CD8-positive, alpha-beta memory T cell (primary cell): Measurements from ENCODE around the gene TRAFD1. TPM values are rescaled to one million over a fixed set of nuclear protein-coding genes. Genes with fewer than 3 reads are reported as not detected.

Source experiments
- CTCF ChIA-PET: fragments of 350-600 bp; sonication (Branson Sonifier 250); formaldehyde crosslinking; loops from one replicate; lab custom pipeline; 2021; ENCODE audit warnings: antibody characterized with exemption; lab: Charles Lee
- POLR2A ChIA-PET: fragments of 350-600 bp; sonication (Branson Sonifier 250); formaldehyde crosslinking; loops from one replicate; lab custom pipeline; 2021; ENCODE audit warnings: antibody characterized with exemption; lab: Charles Lee
- DNase-seq, 5 donors: peaks; one replicate each; pipeline versions ENCODE4 v3.0.0 to v3.0.0-alpha.2; 2020 to 2022; ENCODE audit warnings: mixed read lengths in 1 of 5
- H3K27ac ChIP-seq: one replicate; pipeline ENCODE4 v1.7.0; 2013; ENCODE audit warnings: low read depth, mild to moderate bottlenecking, low read length, moderate library complexity
- H3K27me3 ChIP-seq: 2 replicates; pipeline ENCODE4 v1.7.0; 2013; ENCODE audit warnings: low read length, mild to moderate bottlenecking; ENCODE audit not compliant: insufficient read depth, poor library complexity, severe bottlenecking
- H3K36me3 ChIP-seq: 2 replicates; pipeline ENCODE4 v1.7.0; 2013; ENCODE audit warnings: mild to moderate bottlenecking, low read length, moderate library complexity; ENCODE audit not compliant: insufficient read depth
- H3K4me1 ChIP-seq: 2 replicates; pipeline ENCODE4 v1.7.0; 2013; ENCODE audit warnings: mild to moderate bottlenecking, low read length, moderate library complexity; ENCODE audit not compliant: insufficient read depth
- H3K4me3 ChIP-seq: 2 replicates; pipeline ENCODE4 v1.7.0; 2013; ENCODE audit warnings: mild to moderate bottlenecking, low read length
- H3K9me3 ChIP-seq: 2 replicates; pipeline ENCODE4 v1.7.0; 2013; ENCODE audit warnings: mild to moderate bottlenecking, low read length
- H3K27ac Mint-ChIP-seq, 8 donors: one replicate each; pipeline ENCODE4 v1.8.0; 2020 to 2021; ENCODE audit warnings: mixed read lengths in 8 of 8, mild to moderate bottlenecking in 6 of 8, inconsistent platforms in 3 of 8, moderate library complexity in 3 of 8
- H3K27me3 Mint-ChIP-seq, 2 donors: one replicate each; pipeline ENCODE4 v1.8.0; 2020 to 2021; ENCODE audit warnings: mixed read lengths in 2 of 2, mild to moderate bottlenecking in 1 of 2, moderate library complexity in 1 of 2
- H3K36me3 Mint-ChIP-seq, 3 donors: one replicate each; pipeline ENCODE4 v1.8.0; 2020 to 2021; ENCODE audit warnings: mixed read lengths in 3 of 3, inconsistent platforms in 1 of 3, mild to moderate bottlenecking in 1 of 3
- H3K4me1 Mint-ChIP-seq, 3 donors: one replicate each; pipeline ENCODE4 v1.8.0; 2020 to 2021; ENCODE audit warnings: mixed read lengths in 3 of 3, inconsistent platforms in 1 of 3, mild to moderate bottlenecking in 1 of 3
- H3K4me3 Mint-ChIP-seq, 7 donors: one replicate each; pipeline ENCODE4 v1.8.0; 2020 to 2021; ENCODE audit warnings: mixed read lengths in 7 of 7, mild to moderate bottlenecking in 6 of 7, moderate library complexity in 4 of 7, inconsistent platforms in 2 of 7
- H3K9me3 Mint-ChIP-seq, 5 donors: one replicate each; pipeline ENCODE4 v1.8.0; 2020 to 2022; ENCODE audit warnings: mixed read lengths in 5 of 5, mild to moderate bottlenecking in 3 of 5, moderate library complexity in 2 of 5, inconsistent platforms in 1 of 5
- polyA plus RNA-seq: library from polyadenylated mRNA; unstranded; fragments of 300-500 nt; fragmentation: Illumina TruSeq; gene quantifications from one replicate; pipeline ENCODE4 v1.2.3, GENCODE V29; 2021
- total RNA-seq, 2 experiments: library from RNA; stranded (reverse); gene quantifications; one replicate each; pipeline ENCODE4 v1.2.3, GENCODE V29; 2021

TRAFD1 gene
- total and polyA plus RNA-seq, 3 experiments from 2014 or later = 34.5 to 55.6 (median 34.5) TPM

GRCh38 chr12:112121780-112122565 is 3.4 kb upstream of the TRAFD1 start:
- H3K27ac ChIP-seq = no peak overlapping the region
- H3K4me1 Mint-ChIP-seq = peaks cover 12 to 19% (median 18%) of the 10 kb centered on the region in 3 donors
- H3K27ac Mint-ChIP-seq = peak overlapping the region in 1 of 8 donors; percentile 3
- POLR2A ChIA-PET = interaction anchor here (0.7 kb wide), 1 partner anchor 15 kb away, joined by 4 read pairs; no protein-coding TSS in a partner anchor
- peaks cover 0 to 4% (median 0%) of the 10 kb centered on the region in 3 donors for H3K36me3 Mint-ChIP-seq
- H3K9me3 Mint-ChIP-seq = no peaks in the 10 kb centered on the region
- peaks cover 0 to 12% of the 10 kb centered on the region in 2 donors for H3K27me3 Mint-ChIP-seq
- H3K4me3 Mint-ChIP-seq = no peak overlapping the region
- H3K9me3 ChIP-seq = no peaks in the 10 kb centered on the region
- H3K4me3 ChIP-seq = no peak overlapping the region
- H3K27me3 ChIP-seq = no peaks in the 10 kb centered on the region
- H3K4me1 ChIP-seq = peaks cover 16% of the 10 kb centered on the region
- CTCF ChIA-PET = no interaction called here
- H3K36me3 ChIP-seq = no peaks in the 10 kb centered on the region
- no peak for DNase-seq

- Mint-ChIP-seq H3K4me3 (no peak overlapping the region), H3K9me3 (no peaks in the 10 kb centered on the region), H3K27me3 (peaks cover 0 to 12% of the 10 kb centered on the region in 2 donors), H3K4me1 (peaks cover 18 to 27% (median 25%) of the 10 kb centered on the region in 3 donors), H3K27ac (no peak overlapping the region), H3K36me3 (peaks cover 0 to 6% (median 0%) of the 10 kb centered on the region in 3 donors)
- no peak for DNase-seq
- POLR2A ChIA-PET = no interaction called here
- no peaks in the 10 kb centered on the region for H3K36me3 ChIP-seq
- H3K27ac ChIP-seq = peak overlapping the region; percentile 38
- peaks cover 24% of the 10 kb centered on the region for H3K4me1 ChIP-seq
- H3K27me3 ChIP-seq = no peaks in the 10 kb centered on the region
- H3K4me3 ChIP-seq = no peak overlapping the region
- no peaks in the 10 kb centered on the region for H3K9me3 ChIP-seq
- CTCF ChIA-PET = interaction anchor here (1.2 kb wide), 1 partner anchor 14 kb away, joined by 7 read pairs; no protein-coding TSS in a partner anchor
Observed at GRCh38 chr12:112122823-112123690, 2.3 kb upstream of the TRAFD1 start.

GRCh38 chr12:112124918-112125249 is 476 bp upstream of the TRAFD1 start:
- peak overlapping the region in 6 of 7 donors; percentile 75 to 94 (median 84) for H3K4me3 Mint-ChIP-seq
- H3K36me3 Mint-ChIP-seq = peaks cover 0 to 6% (median 0%) of the 10 kb centered on the region in 3 donors
- peaks cover 42% of the 10 kb centered on the region for H3K4me1 ChIP-seq
- no peak overlapping the region for H3K4me3 ChIP-seq
- H3K9me3 Mint-ChIP-seq = no peaks in the 10 kb centered on the region
- peaks cover 0 to 9% of the 10 kb centered on the region in 2 donors for H3K27me3 Mint-ChIP-seq
- H3K4me1 Mint-ChIP-seq = peaks cover 27 to 44% (median 42%) of the 10 kb centered on the region in 3 donors
- H3K27ac Mint-ChIP-seq = peak overlapping the region in 4 of 8 donors; percentile 21 to 92 (median 76)
- H3K27ac ChIP-seq = no peak overlapping the region
- no peaks in the 10 kb centered on the region for H3K27me3 ChIP-seq
- CTCF ChIA-PET = interaction anchor here (0.9 to 2.9 kb wide), 4 partner anchors 11 to 27 kb away, joined by 3 to 22 read pairs (median 4); partner anchors contain the start of gene NAA25
- H3K36me3 ChIP-seq = no peaks in the 10 kb centered on the region
- POLR2A ChIA-PET = interaction anchor here (0.6 to 2.3 kb wide), 6 partner anchors 16 to 283 kb away, joined by 3 to 23 read pairs (median 4); partner anchors contain the start of genes ERP29, MAPKAPK5, NAA25 and TMEM116
- no peak for DNase-seq
- no peaks in the 10 kb centered on the region for H3K9me3 ChIP-seq

- peaks cover 51% of the 10 kb centered on the region for H3K4me1 ChIP-seq
- peak overlapping the region; percentile 75 to 94 (median 84) for H3K4me3 Mint-ChIP-seq
- peak overlapping the region; percentile 62 to 97 (median 83) for H3K27ac Mint-ChIP-seq
- ChIA-PET CTCF (interaction anchor here (1.4 to 2.9 kb wide), 5 partner anchors 14 to 43 kb away, joined by 3 to 22 read pairs (median 5); partner anchors contain the start of gene NAA25), POLR2A (interaction anchor here (0.6 to 2.3 kb wide), 6 partner anchors 17 to 284 kb away, joined by 3 to 23 read pairs (median 4); partner anchors contain the start of genes ERP29, MAPKAPK5, NAA25 and TMEM116)
- H3K9me3 ChIP-seq = no peaks in the 10 kb centered on the region
- peaks cover 0 to 4% of the 10 kb centered on the region in 2 donors for H3K27me3 Mint-ChIP-seq
- H3K4me3 ChIP-seq = peak overlapping the region; percentile 88
- H3K9me3 Mint-ChIP-seq = no peaks in the 10 kb centered on the region
- no peaks in the 10 kb centered on the region for H3K36me3 ChIP-seq
- no peaks in the 10 kb centered on the region for H3K27me3 ChIP-seq
- H3K27ac ChIP-seq = peak overlapping the region; percentile 85
- no peak for DNase-seq
- peaks cover 33 to 54% (median 53%) of the 10 kb centered on the region in 3 donors for H3K4me1 Mint-ChIP-seq
- peaks cover 0 to 7% (median 0%) of the 10 kb centered on the region in 3 donors for H3K36me3 Mint-ChIP-seq
Observed at GRCh38 chr12:112126000-112126438, 659 bp downstream of the TRAFD1 start.

DNA sequence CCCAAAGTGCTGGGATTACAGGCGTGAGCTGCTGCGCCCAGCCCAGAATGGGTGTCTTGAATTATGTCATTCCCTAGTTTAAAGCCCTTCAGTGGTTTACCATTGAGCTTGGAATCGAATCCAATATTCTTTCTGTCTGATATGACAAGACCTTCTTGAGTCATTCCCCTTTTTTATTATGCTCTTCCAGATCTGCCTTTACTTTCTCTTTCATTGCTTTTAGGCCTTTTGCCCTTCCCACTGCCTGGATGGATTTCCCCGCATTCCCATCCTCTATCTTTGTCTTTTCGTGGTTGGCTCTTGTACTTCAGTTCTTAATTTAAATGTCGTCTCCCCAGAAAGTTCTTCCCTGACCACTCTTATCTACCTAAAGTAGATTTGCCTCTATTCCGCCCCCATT is 1.6 kb downstream of the TRAFD1 start:
- peaks cover 0 to 3% of the 10 kb centered on the region in 2 donors for H3K27me3 Mint-ChIP-seq
- peak overlapping the region; percentile 62 to 97 (median 80) for H3K27ac Mint-ChIP-seq
- peaks cover 0 to 11% (median 0%) of the 10 kb centered on the region in 3 donors for H3K36me3 Mint-ChIP-seq
- peaks cover 41 to 63% (median 62%) of the 10 kb centered on the region in 3 donors for H3K4me1 Mint-ChIP-seq
- no peak for DNase-seq
- ChIA-PET POLR2A (interaction anchor here (0.6 to 2.3 kb wide), 3 partner anchors 18 to 285 kb away, joined by 4 to 23 read pairs (median 4); partner anchors contain the start of genes MAPKAPK5 and NAA25), CTCF (interaction anchor here (1.4 to 2.9 kb wide), 3 partner anchors 15 to 43 kb away, joined by 3 to 22 read pairs (median 5); partner anchors contain the start of gene NAA25)
- H3K36me3 ChIP-seq = no peaks in the 10 kb centered on the region
- peak overlapping the region; percentile 75 to 94 (median 84) for H3K4me3 Mint-ChIP-seq
- H3K27ac ChIP-seq = peak overlapping the region; percentile 31
- H3K27me3 ChIP-seq = no peaks in the 10 kb centered on the region
- peak overlapping the region; percentile 88 for H3K4me3 ChIP-seq
- H3K9me3 Mint-ChIP-seq = no peaks in the 10 kb centered on the region
- H3K4me1 ChIP-seq = peaks cover 60% of the 10 kb centered on the region
- H3K9me3 ChIP-seq = no peaks in the 10 kb centered on the region

DNA sequence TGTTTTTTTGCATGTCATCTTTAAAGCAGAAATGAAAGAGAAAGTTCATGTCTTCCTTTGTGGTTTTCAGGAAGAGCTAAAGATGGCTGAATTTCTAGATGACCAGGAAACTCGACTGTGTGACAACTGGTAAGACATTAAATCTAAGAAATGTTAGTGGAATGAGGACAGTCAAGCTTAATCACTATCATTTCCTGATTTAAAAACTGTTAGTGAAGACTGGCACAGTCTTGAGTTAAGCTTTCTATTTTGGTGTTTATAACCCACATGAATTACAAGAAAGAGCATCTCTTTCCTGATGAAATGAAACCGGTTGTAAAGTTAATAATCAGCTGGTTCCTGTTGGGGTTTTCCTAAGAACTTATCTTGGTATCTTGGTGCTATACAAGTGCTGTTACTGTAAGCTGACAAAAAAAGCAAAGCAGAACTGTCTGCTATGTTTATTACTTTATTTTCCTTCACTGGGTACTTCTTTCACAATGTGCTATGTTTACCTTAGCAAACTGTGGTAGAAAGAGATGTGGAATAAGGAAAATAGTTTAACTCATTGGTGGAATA is 5.2 kb downstream of the TRAFD1 start:
- Mint-ChIP-seq H3K27me3 (no peaks in the 10 kb centered on the region), H3K9me3 (no peaks in the 10 kb centered on the region), H3K4me3 (peak overlapping the region; percentile 56 to 75 (median 68)), H3K27ac (peak overlapping the region; percentile 6 to 94 (median 82)), H3K4me1 (peaks cover 46 to 81% (median 71%) of the 10 kb centered on the region in 3 donors), H3K36me3 (peaks cover 0 to 30% (median 3%) of the 10 kb centered on the region in 3 donors)
- CTCF ChIA-PET = interaction anchor here (1.0 to 1.6 kb wide), 3 partner anchors 21 to 117 kb away, joined by 3 to 7 read pairs (median 6); partner anchors contain the start of genes ERP29, NAA25 and TMEM116
- Histone ChIP-seq H3K4me1 (peaks cover 65% of the 10 kb centered on the region), H3K27ac (peak overlapping the region; percentile 14), H3K27me3 (no peaks in the 10 kb centered on the region), H3K9me3 (no peaks in the 10 kb centered on the region), H3K36me3 (peaks cover 6% of the 10 kb centered on the region), H3K4me3 (peak overlapping the region; percentile 35)
- peak in 2 of 5 donors; percentile 60 to 68 for DNase-seq
- POLR2A ChIA-PET = interaction anchor here (0.6 to 1.1 kb wide), 2 partner anchors 21 to 200 kb away, joined by 5 to 8 read pairs; no protein-coding TSS in a partner anchor
